Astrocyte (in vitro differentiated cells and primary cell): Measurements from ENCODE around the gene FAM241B.

Source experiments
- CTCF ChIP-seq: IDR thresholded peaks from 2 replicates; pipeline ENCODE4 v1.5.1; 2011; ENCODE audit warnings: low read depth, mild to moderate bottlenecking, inconsistent platforms, low read length, moderate library complexity; ENCODE audit not compliant: insufficient read depth
- EZH2 ChIP-seq: IDR thresholded peaks from 2 replicates; pipeline ENCODE4 v1.6.1; 2012; ENCODE audit warnings: mild to moderate bottlenecking, low read length, inconsistent platforms; ENCODE audit not compliant: insufficient read depth

GRCh38 chr10:69636626-69637605 lies 6.9 kb downstream of the FAM241B start:
- TF ChIP-seq CTCF, result no peak
- TF ChIP-seq EZH2, result no peak
